Trophoblast cell (in vitro differentiated cells and primary cell): Measurements from ENCODE around the gene CHKA.

Experiments
- DNase-seq, 2 donors: peaks; one replicate each; pipeline ENCODE4 v3.0.0-alpha.2; 2016
- H2AFZ ChIP-seq: 2 replicates; pipeline ENCODE4 v1.6.1; 2013; ENCODE audit warnings: low read length, moderate library complexity, mild to moderate bottlenecking; ENCODE audit not compliant: insufficient read depth, poor library complexity
- H2AK5ac ChIP-seq: 2 replicates; pipeline ENCODE4 v1.6.1; 2013; ENCODE audit warnings: mild to moderate bottlenecking, low read length
- H2BK120ac ChIP-seq: 2 replicates; pipeline ENCODE4 v1.6.1; 2013; ENCODE audit warnings: low read length, mild to moderate bottlenecking, moderate library complexity; ENCODE audit not compliant: insufficient read depth, poor library complexity
- H2BK12ac ChIP-seq: 2 replicates; pipeline ENCODE4 v1.6.1; 2013; ENCODE audit warnings: mild to moderate bottlenecking, low read length, moderate library complexity
- H2BK5ac ChIP-seq: 2 replicates; pipeline ENCODE4 v1.6.1; 2013; ENCODE audit warnings: low read length, low read depth, moderate library complexity, mild to moderate bottlenecking; ENCODE audit not compliant: poor library complexity
- H3K14ac ChIP-seq: 2 replicates; pipeline ENCODE4 v1.6.1; 2013; ENCODE audit warnings: mild to moderate bottlenecking, low read length
- H3K18ac ChIP-seq: 2 replicates; pipeline ENCODE4 v1.6.1; 2013; ENCODE audit warnings: mild to moderate bottlenecking, low read length
- H3K23ac ChIP-seq: 2 replicates; pipeline ENCODE4 v1.6.1; 2013; ENCODE audit warnings: low read length
- H3K27ac ChIP-seq: 2 replicates; pipeline ENCODE4 v1.5.1; 2013; ENCODE audit warnings: low read depth, mild to moderate bottlenecking, inconsistent platforms, low read length, moderate library complexity
- H3K27me3 ChIP-seq: 2 replicates; pipeline ENCODE4 v1.6.1; 2013; ENCODE audit warnings: inconsistent platforms, mild to moderate bottlenecking, low read length, moderate library complexity; ENCODE audit not compliant: insufficient read depth
- H3K36me3 ChIP-seq, 2 experiments: 1 replicate in 1 of 2; 2 replicates in 1 of 2; pipeline ENCODE4 v1.6.1; 2013; ENCODE audit warnings: low read length in 2 of 2, mild to moderate bottlenecking in 2 of 2, moderate library complexity in 1 of 2; ENCODE audit not compliant: insufficient read depth in 2 of 2, control insufficient read depth in 1 of 2
- H3K4ac ChIP-seq: 2 replicates; pipeline ENCODE4 v1.6.1; 2013; ENCODE audit warnings: low read depth, mild to moderate bottlenecking, low read length, moderate library complexity
- H3K4me1 ChIP-seq, 2 experiments: 1 replicate in 1 of 2; 2 replicates in 1 of 2; pipeline ENCODE4 v1.6.1; 2013; ENCODE audit warnings: low read length in 2 of 2, mild to moderate bottlenecking in 2 of 2, moderate library complexity in 1 of 2; ENCODE audit not compliant: insufficient read depth in 2 of 2, control insufficient read depth in 1 of 2
- H3K4me2 ChIP-seq: 2 replicates; pipeline ENCODE4 v1.6.1; 2013; ENCODE audit warnings: inconsistent platforms, mild to moderate bottlenecking, low read length, moderate library complexity
- H3K4me3 ChIP-seq: 2 replicates; pipeline ENCODE4 v1.5.1; 2013; ENCODE audit warnings: mild to moderate bottlenecking, low read depth, low read length, inconsistent platforms
- H3K79me1 ChIP-seq: one replicate; pipeline ENCODE4 v1.6.1; 2013; ENCODE audit warnings: low read length
- H3K79me2 ChIP-seq: 2 replicates; pipeline ENCODE4 v1.6.1; 2013; ENCODE audit warnings: low read length, mild to moderate bottlenecking; ENCODE audit not compliant: control insufficient read depth, insufficient read depth, poor library complexity
- H3K9ac ChIP-seq: 2 replicates; pipeline ENCODE4 v1.6.1; 2013; ENCODE audit warnings: mild to moderate bottlenecking, low read length
- H3K9me3 ChIP-seq: 2 replicates; pipeline ENCODE4 v1.6.1; 2013; ENCODE audit warnings: low read depth, mild to moderate bottlenecking, control low read depth, inconsistent platforms, low read length; ENCODE audit not compliant: insufficient read depth
- H4K12ac ChIP-seq: 2 replicates; pipeline ENCODE4 v1.6.1; 2013; ENCODE audit warnings: low read depth, mild to moderate bottlenecking, low read length, moderate library complexity
- H4K8ac ChIP-seq: 2 replicates; pipeline ENCODE4 v1.6.1; 2013; ENCODE audit warnings: low read depth, mild to moderate bottlenecking, low read length, moderate library complexity
- H4K91ac ChIP-seq: one replicate; pipeline ENCODE4 v1.6.1; 2013; ENCODE audit warnings: low read depth, mild to moderate bottlenecking, low read length, moderate library complexity
- WGBS: extraction: QIAGEN DNeasy Blood & Tissue Kit; methylation state at CpG from one replicate; pipeline ENCODE4 v1.1.7; 2013; ENCODE audit warnings: missing lambda C conversion rate; ENCODE audit not compliant: insufficient read length, insufficient coverage; ENCODE audit errors: extremely low coverage; 5-methylcytosine and 5-hydroxymethylcytosine counted together

Gene CHKA

DNA sequence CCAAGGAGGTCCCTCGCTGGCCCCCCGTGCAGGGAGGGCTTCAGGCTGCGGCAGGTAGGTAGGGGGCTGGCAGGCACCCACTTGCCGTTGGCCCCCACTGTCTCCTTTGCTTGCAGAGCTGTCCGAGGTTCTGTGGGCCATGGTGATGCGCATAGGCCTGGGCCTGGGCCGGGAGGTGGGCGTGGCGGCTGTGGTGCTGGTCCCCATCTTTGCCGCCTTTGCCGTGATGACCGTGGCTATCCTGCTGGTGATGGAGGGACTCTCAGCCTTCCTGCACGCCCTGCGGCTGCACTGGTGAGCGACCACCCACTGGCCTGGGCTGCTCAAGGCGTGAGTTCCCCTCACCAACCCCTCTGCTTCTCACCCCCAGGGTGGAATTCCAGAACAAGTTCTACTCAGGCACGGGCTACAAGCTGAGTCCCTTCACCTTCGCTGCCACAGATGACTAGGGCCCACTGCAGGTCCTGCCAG is 70.8 kb downstream of the CHKA start:
- Histone ChIP-seq H3K27ac (no peak overlapping the region), H3K79me1 (no peaks in the 10 kb centered on the region), H3K9me3 (no peaks in the 10 kb centered on the region), H2AFZ (no peak overlapping the region), H3K79me2 (no peaks in the 10 kb centered on the region), H2BK5ac (no peak overlapping the region), H2AK5ac (no peak overlapping the region), H2BK12ac (no peak overlapping the region), H3K36me3 (peaks cover 63 to 68% of the 10 kb centered on the region in 2 experiments), H4K12ac (no peak overlapping the region), H3K4ac (no peak overlapping the region), H3K23ac (no peak overlapping the region), H2BK120ac (no peak overlapping the region), H4K8ac (no peak overlapping the region), H3K18ac (no peak overlapping the region), H3K4me3 (no peak overlapping the region), H3K4me1 (no peaks in the 10 kb centered on the region), H3K4me2 (no peak overlapping the region), H3K9ac (no peak overlapping the region), H3K14ac (no peak overlapping the region), H3K27me3 (no peaks in the 10 kb centered on the region), H4K91ac (no peak overlapping the region)
- DNase-seq, result no peak
- WGBS, result no CpG with 5 or more reads among the region's 18 CpGs

DNA sequence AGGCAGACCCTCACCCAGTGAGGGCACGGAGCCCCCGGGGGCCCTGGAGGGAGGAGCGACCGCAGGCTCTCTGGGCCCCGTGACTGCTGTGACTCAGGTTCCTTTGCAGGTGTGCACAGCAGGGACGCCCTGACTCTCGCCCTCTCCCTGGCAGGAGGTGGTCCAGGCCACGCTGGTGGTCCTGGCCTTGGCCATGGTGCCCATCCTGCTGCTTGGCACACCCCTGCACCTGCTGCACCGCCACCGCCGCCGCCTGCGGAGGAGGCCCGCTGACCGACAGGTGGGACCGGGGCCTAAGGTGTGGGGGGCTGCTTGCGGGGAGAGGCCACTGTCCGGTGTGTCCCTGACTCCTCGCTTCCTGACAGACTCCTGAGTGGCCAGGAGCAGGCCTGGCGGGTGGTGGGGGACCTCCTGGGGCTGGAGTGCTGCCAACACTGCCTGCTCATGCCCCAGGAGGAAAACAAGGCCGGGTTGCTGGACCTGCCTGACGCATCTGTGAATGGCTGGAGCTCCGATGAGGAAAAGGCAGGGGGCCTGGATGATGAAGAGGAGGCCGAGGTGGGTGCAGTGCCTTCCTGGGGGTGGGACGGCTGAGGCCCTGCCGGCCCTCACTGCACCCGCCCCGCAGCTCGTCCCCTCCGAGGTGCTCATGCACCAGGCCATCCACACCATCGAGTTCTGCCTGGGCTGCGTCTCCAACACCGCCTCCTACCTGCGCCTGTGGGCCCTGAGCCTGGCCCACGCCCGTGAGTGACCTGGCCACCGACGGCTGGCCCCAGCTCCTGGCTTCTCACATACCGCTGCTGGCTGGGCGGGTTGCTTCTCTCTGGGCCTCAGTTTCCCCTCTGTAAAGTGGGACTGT is 71.4 kb downstream of the CHKA start:
- no peak for DNase-seq
- no peaks in the 10 kb centered on the region for H3K79me1 ChIP-seq
- WGBS, result no CpG with 5 or more reads among the region's 40 CpGs

DNA sequence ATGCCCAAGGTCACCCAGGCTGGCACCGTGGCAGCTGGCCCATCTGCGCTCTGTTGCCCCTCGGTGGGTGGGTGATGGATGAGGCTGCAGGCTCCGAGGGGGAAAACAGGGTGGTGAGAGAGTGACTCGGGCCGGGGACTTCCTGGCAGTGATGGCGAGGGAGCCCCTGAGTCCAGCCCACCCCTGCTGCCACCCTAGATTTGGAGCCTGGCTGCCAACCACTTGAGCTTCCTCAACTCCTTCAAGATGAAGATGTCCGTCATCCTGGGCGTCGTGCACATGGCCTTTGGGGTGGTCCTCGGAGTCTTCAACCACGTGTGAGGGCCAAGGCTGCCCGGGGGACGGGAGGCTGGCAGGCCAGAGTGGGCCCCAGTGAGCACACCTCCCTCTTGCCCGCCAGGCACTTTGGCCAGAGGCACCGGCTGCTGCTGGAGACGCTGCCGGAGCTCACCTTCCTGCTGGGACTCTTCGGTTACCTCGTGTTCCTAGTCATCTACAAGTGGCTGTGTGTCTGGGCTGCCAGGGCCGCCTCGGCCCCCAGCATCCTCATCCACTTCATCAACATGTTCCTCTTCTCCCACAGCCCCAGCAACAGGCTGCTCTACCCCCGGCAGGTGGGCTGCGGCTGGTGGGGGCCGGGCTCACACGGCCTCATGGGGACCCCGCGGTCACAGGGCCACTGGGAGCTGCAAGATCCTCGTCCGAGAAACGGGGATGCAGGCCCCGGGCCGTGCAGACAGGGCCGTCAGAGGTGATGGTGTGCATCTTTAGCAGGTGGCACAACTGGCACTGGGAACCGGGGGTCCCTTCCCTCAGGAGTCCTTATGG is 72.3 kb downstream of the CHKA start:
- Histone ChIP-seq H4K12ac (no peak overlapping the region), H4K91ac (no peak overlapping the region), H3K9me3 (peaks cover 3% of the 10 kb centered on the region), H3K9ac (no peak overlapping the region), H3K36me3 (peaks cover 72 to 77% of the 10 kb centered on the region in 2 experiments), H2BK12ac (no peak overlapping the region), H4K8ac (no peak overlapping the region), H2AK5ac (no peak overlapping the region), H2AFZ (no peak overlapping the region), H3K23ac (no peak overlapping the region), H3K4me1 (no peaks in the 10 kb centered on the region), H3K27me3 (no peaks in the 10 kb centered on the region), H3K27ac (no peak overlapping the region), H3K18ac (no peak overlapping the region), H2BK5ac (no peak overlapping the region), H3K4ac (no peak overlapping the region), H3K79me1 (no peaks in the 10 kb centered on the region), H3K14ac (no peak overlapping the region), H3K79me2 (no peaks in the 10 kb centered on the region), H3K4me2 (no peak overlapping the region), H3K4me3 (peak overlapping the region; percentile 9), H2BK120ac (no peak overlapping the region)
- no peak for DNase-seq
- no CpG with 5 or more reads among the region's 35 CpGs for WGBS

More for the DNA sequence above, 71.4 kb downstream of the CHKA start:
- no peak overlapping the region for H2BK5ac ChIP-seq
- no peak overlapping the region for H3K4me3 ChIP-seq
- no peak overlapping the region for H3K4me2 ChIP-seq
- no peak overlapping the region for H4K91ac ChIP-seq
- peaks cover 66 to 74% of the 10 kb centered on the region in 2 experiments for H3K36me3 ChIP-seq
- no peak overlapping the region for H4K12ac ChIP-seq
- H3K4me1 ChIP-seq, result no peaks in the 10 kb centered on the region
- no peak overlapping the region for H3K9ac ChIP-seq
- H3K9me3 ChIP-seq, result peaks cover 3% of the 10 kb centered on the region
- H2BK120ac ChIP-seq, result no peak overlapping the region
- no peak overlapping the region for H3K18ac ChIP-seq
- H3K23ac ChIP-seq, result no peak overlapping the region
- H3K27me3 ChIP-seq, result no peaks in the 10 kb centered on the region
- H3K14ac ChIP-seq, result no peak overlapping the region
- H3K27ac ChIP-seq, result no peak overlapping the region
- no peaks in the 10 kb centered on the region for H3K79me2 ChIP-seq
- H2AK5ac ChIP-seq, result no peak overlapping the region
- H2AFZ ChIP-seq, result no peak overlapping the region
- no peak overlapping the region for H4K8ac ChIP-seq
- no peak overlapping the region for H2BK12ac ChIP-seq
- H3K4ac ChIP-seq, result no peak overlapping the region

GRCh38 chr11:68047437-68048290 is 73.5 kb downstream of the CHKA start:
- Histone ChIP-seq H2AK5ac (no peak overlapping the region), H2BK5ac (no peak overlapping the region), H3K4me2 (no peak overlapping the region), H3K14ac (no peak overlapping the region), H3K36me3 (peaks cover 72 to 78% of the 10 kb centered on the region in 2 experiments), H2BK120ac (no peak overlapping the region), H3K4me3 (no peak overlapping the region), H3K4me1 (no peaks in the 10 kb centered on the region), H3K9ac (no peak overlapping the region), H4K91ac (no peak overlapping the region), H3K79me1 (no peaks in the 10 kb centered on the region), H4K8ac (no peak overlapping the region), H3K4ac (no peak overlapping the region), H2BK12ac (no peak overlapping the region), H3K27me3 (no peaks in the 10 kb centered on the region), H3K79me2 (no peaks in the 10 kb centered on the region), H3K27ac (no peak overlapping the region), H2AFZ (no peak overlapping the region), H3K23ac (no peak overlapping the region), H3K9me3 (peaks cover 3% of the 10 kb centered on the region), H4K12ac (no peak overlapping the region), H3K18ac (no peak overlapping the region)
- no CpG with 5 or more reads among the region's 37 CpGs for WGBS
- peak; percentile 83 to 84 for DNase-seq
